Spleen (tissue), 11 donors: ENCODE measurements around the gene DPYD. TPM values are rescaled to one million over a fixed set of nuclear protein-coding genes. Genes with fewer than 3 reads are reported as not detected.

Source experiments
- DNase-seq: peaks from one replicate; pipeline ENCODE4 v3.0.0-alpha.2; 2020
- H3K27ac ChIP-seq, 8 donors: fragments of 200-600 bp; sonication (generic) in 7 of 8; 1 replicate in 4 of 8; 2 replicates in 4 of 8; pipeline versions ENCODE4 v1.5.0 to v1.8.0; 2016 to 2021; ENCODE audit warnings: inconsistent platforms in 4 of 8, mild to moderate bottlenecking in 4 of 8, moderate library complexity in 1 of 8
- H3K27me3 ChIP-seq, 7 donors: fragments of 200-600 bp; sonication (generic) in 6 of 7; replicated peaks in 1 of 7; 1 replicate in 4 of 7; 2 replicates in 3 of 7; pipeline versions ENCODE4 v1.5.0 to v1.8.0; 2016 to 2021; ENCODE audit warnings: inconsistent platforms in 3 of 7, mild to moderate bottlenecking in 1 of 7
- H3K36me3 ChIP-seq, 6 donors: fragments of 200-600 bp; sonication (generic) in 5 of 6; 1 replicate in 4 of 6; 2 replicates in 2 of 6; pipeline versions ENCODE4 v1.5.0 to v1.8.0; 2016 to 2021; ENCODE audit warnings: inconsistent platforms in 2 of 6
- H3K4me1 ChIP-seq, 6 donors: fragments of 200-600 bp; sonication (generic) in 5 of 6; 1 replicate in 3 of 6; 2 replicates in 3 of 6; pipeline versions ENCODE4 v1.5.0 to v1.8.0; 2016 to 2021; ENCODE audit warnings: inconsistent platforms in 3 of 6
- H3K4me3 ChIP-seq, 8 donors: fragments of 200-600 bp; sonication (generic) in 7 of 8; 1 replicate in 4 of 8; 2 replicates in 4 of 8; pipeline versions ENCODE4 v1.5.0 to v1.8.0; 2016 to 2021; ENCODE audit warnings: inconsistent platforms in 4 of 8, mild to moderate bottlenecking in 4 of 8, moderate library complexity in 2 of 8
- H3K9me3 ChIP-seq, 8 donors: fragments of 200-600 bp; sonication (generic) in 7 of 8; 1 replicate in 4 of 8; 2 replicates in 4 of 8; pipeline versions ENCODE4 v1.5.0 to v1.8.0; 2016 to 2021; ENCODE audit warnings: inconsistent platforms in 4 of 8
- POLR2A ChIP-seq, 3 donors: fragments of 450-650 bp; IDR thresholded peaks; one replicate each; pipeline ENCODE4 v1.5.1; 2017; ENCODE audit warnings: antibody characterized with exemption in 3 of 3, mild to moderate bottlenecking in 1 of 3
- POLR2AphosphoS5 ChIP-seq, 3 donors: sonication (generic); formaldehyde crosslinking; IDR thresholded peaks; one replicate each; pipeline ENCODE4 v1.5.1; 2017; ENCODE audit warnings: antibody characterized with exemption in 3 of 3
- WGBS, 5 donors: extraction: QIAGEN DNeasy Blood & Tissue Kit in 3 of 5; methylation state at CpG; one replicate each; pipeline versions ENCODE4 v1.1.5 to v1.1.7; 2013 to 2018; 5-methylcytosine and 5-hydroxymethylcytosine counted together
- intact Hi-C: fragments of 100-400 bp; cut with DNase I; formaldehyde crosslinking; loops from one replicate; pipeline ENCODE4 v1.15.0; 2023; ENCODE audit warnings: low total_unique reads
- polyA plus RNA-seq, 3 donors: library from polyadenylated mRNA; stranded (reverse); fragments of 200-250 nt; gene quantifications; one replicate each; pipeline ENCODE4 v1.2.1, GENCODE V29; 2013
- total RNA-seq, 7 donors: library from RNA; depleted of rRNA in 3 of 7; stranded (reverse); fragments of >200 nt in 3 of 7; fragmentation: NEBNext Ultra II Directional in 4 of 7; extraction: Animal tissue kit (Norgen Biotek cat#: 25700) in 4 of 7; gene quantifications; one replicate each; pipeline versions ENCODE4 v1.1.0 to v1.2.1, GENCODE V29; 2016 to 2021
- TF ChIP-seq, protein P1 (sequence below), 11 experiments: fragments of 200-600 bp in 7 of 11; fragments of 450-650 bp in 4 of 11; sonication (generic) in 4 of 11; IDR thresholded peaks in 8 of 11; conservative IDR thresholded peaks in 3 of 11; 1 replicate in 7 of 11; 2 replicates in 4 of 11; pipeline versions ENCODE4 v1.4.0 to v1.8.0; 2016 to 2021; ENCODE audit warnings: antibody characterized with exemption in 11 of 11, inconsistent platforms in 4 of 11, mild to moderate bottlenecking in 1 of 11
- donor health status: healthy with polysubstance abuse.
- donor health status: DM: no; HTN: no; CAD: no; lungs with moderate emphysema.
- donor health status: DM: no; HTN: no; CAD: no.
- donor health status: Bipolar disorder and iron deficiency.
- donor health status: healthy.
- donor health status: DM: no; HTN: no; CAD: no.
- donor health status: DM: yes; HTN: yes; CAD: no.

Gene DPYD
- total and polyA plus RNA-seq, 10 donors = 7.3 to 114 (median 92.3) TPM

- H3K36me3 ChIP-seq = peaks cover 0 to 13% (median 0%) of the 10 kb centered on the region in 6 donors
- no peak for DNase-seq
- intact Hi-C loops = no loop called here
- TF ChIP-seq POLR2A (IDR thresholded peaks at IDR 0.05) (no peak), POLR2AphosphoS5 (IDR thresholded peaks at IDR 0.05) (no peak)
- TF ChIP-seq, protein P1, sequence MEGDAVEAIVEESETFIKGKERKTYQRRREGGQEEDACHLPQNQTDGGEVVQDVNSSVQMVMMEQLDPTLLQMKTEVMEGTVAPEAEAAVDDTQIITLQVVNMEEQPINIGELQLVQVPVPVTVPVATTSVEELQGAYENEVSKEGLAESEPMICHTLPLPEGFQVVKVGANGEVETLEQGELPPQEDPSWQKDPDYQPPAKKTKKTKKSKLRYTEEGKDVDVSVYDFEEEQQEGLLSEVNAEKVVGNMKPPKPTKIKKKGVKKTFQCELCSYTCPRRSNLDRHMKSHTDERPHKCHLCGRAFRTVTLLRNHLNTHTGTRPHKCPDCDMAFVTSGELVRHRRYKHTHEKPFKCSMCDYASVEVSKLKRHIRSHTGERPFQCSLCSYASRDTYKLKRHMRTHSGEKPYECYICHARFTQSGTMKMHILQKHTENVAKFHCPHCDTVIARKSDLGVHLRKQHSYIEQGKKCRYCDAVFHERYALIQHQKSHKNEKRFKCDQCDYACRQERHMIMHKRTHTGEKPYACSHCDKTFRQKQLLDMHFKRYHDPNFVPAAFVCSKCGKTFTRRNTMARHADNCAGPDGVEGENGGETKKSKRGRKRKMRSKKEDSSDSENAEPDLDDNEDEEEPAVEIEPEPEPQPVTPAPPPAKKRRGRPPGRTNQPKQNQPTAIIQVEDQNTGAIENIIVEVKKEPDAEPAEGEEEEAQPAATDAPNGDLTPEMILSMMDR (IDR thresholded peaks at IDR 0.05 in 8 of 11, conservative IDR thresholded peaks at IDR 0.05 in 3 of 11) = no peak
- WGBS, 5 donors = 83 to 92% (median 88%) methylated on average over 1 of the region's 1 CpG
- no peaks in the 10 kb centered on the region for H3K4me1 ChIP-seq
- H3K27me3 ChIP-seq = no peaks in the 10 kb centered on the region
- no peak overlapping the region for H3K27ac ChIP-seq
- no peaks in the 10 kb centered on the region for H3K9me3 ChIP-seq
- H3K4me3 ChIP-seq = no peak overlapping the region
These were observed 391.2 kb downstream of the DPYD start for GRCh38 chr1:97529600-97529999.

DNA sequence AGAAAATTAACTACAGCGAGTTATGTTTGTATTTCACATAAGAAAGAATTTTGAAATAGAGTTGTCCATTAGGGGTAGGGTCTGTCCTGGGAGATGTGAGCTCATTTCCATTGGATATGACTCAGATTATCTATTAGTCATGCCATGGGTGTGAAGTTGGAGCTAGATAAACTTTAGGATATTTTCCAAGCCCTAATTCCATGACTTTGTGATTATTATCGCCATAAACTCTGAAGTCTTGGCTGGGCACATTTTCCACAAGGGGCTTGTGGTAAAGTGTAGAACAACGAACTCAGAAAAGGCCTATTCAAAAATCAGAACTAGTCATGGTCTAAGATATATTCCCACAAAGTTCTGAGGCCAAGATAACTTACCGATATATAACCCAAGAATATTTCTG, 396.6 kb downstream of the DPYD start:
- Histone ChIP-seq H3K36me3 (peaks cover 0 to 13% (median 0%) of the 10 kb centered on the region in 6 donors), H3K4me1 (no peaks in the 10 kb centered on the region), H3K9me3 (peaks cover 0 to 20% (median 10%) of the 10 kb centered on the region in 8 donors), H3K27ac (no peak overlapping the region), H3K4me3 (no peak overlapping the region), H3K27me3 (no peaks in the 10 kb centered on the region)
- DNase-seq = no peak
- no peak for TF ChIP-seq POLR2AphosphoS5 (IDR thresholded peaks at IDR 0.05)
- TF ChIP-seq POLR2A (IDR thresholded peaks at IDR 0.05) = no peak
- TF ChIP-seq, protein P1 (IDR thresholded peaks at IDR 0.05 in 8 of 11, conservative IDR thresholded peaks at IDR 0.05 in 3 of 11) = no peak
- WGBS, 5 donors = 90 to 97% (median 94%) methylated on average over 4 of the region's 4 CpGs
- intact Hi-C loops = no loop called here

GRCh38 chr1:97516588-97516987, 404.2 kb downstream of the DPYD start:
- Histone ChIP-seq H3K4me3 (no peak overlapping the region), H3K27ac (no peak overlapping the region), H3K36me3 (peaks cover 0 to 24% (median 0%) of the 10 kb centered on the region in 6 donors), H3K4me1 (no peaks in the 10 kb centered on the region), H3K27me3 (no peaks in the 10 kb centered on the region), H3K9me3 (peaks cover 0 to 8% (median 2%) of the 10 kb centered on the region in 8 donors)
- WGBS, 5 donors = 97 to 100% (median 99%) methylated on average over 2 of the region's 2 CpGs
- DNase-seq = no peak
- intact Hi-C loops = no loop called here
- TF ChIP-seq POLR2A (IDR thresholded peaks at IDR 0.05) (no peak), POLR2AphosphoS5 (IDR thresholded peaks at IDR 0.05) (no peak)
- TF ChIP-seq, protein P1 (IDR thresholded peaks at IDR 0.05 in 8 of 11, conservative IDR thresholded peaks at IDR 0.05 in 3 of 11) = no peak

DNA sequence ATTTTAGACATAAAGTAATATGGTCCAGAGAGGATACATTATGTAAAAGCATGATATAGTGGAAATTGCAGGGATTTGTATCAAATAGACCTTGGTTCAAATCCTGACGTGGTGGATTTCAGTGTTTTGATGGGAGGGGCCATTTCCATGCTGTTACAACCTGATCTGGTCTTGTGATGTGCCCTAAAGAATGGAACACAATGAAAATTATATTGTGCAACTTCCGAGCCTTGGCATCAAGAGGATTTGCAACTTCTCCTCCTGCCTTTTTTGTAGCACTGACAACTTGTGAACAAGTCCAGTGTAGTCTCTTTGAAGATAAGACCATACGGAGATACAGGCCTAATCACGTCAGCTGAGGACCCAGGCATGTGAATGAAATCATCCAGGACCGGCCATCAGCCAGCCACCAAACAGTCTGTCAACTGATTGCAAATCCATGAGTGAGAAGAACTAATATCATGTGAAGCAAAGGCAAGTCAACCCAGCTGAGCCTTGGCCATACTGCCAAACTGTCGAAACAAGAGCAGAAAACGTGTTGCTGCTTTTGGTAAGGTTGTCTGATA, 412.1 kb downstream of the DPYD start:
- DNase-seq = no peak
- no peak overlapping the region for H3K27ac ChIP-seq
- intact Hi-C loops = no loop called here

More for the DNA sequence above, 412.1 kb downstream of the DPYD start:
- TF ChIP-seq POLR2AphosphoS5 (IDR thresholded peaks at IDR 0.05) (no peak), POLR2A (IDR thresholded peaks at IDR 0.05) (no peak)
- TF ChIP-seq, protein P1 (IDR thresholded peaks at IDR 0.05 in 8 of 11, conservative IDR thresholded peaks at IDR 0.05 in 3 of 11) = no peak
- Histone ChIP-seq H3K4me3 (no peak overlapping the region), H3K36me3 (peaks cover 0 to 27% (median 0%) of the 10 kb centered on the region in 6 donors), H3K27me3 (no peaks in the 10 kb centered on the region), H3K9me3 (peaks cover 0 to 8% (median 0%) of the 10 kb centered on the region in 8 donors), H3K4me1 (no peaks in the 10 kb centered on the region)
- 91 to 96% (median 92%) methylated on average over 7 of the region's 7 CpGs for WGBS, 5 donors
